H1 (cell line): ENCODE results near the gene SMIM7. TPM values are rescaled to one million over a fixed set of nuclear protein-coding genes. Genes with fewer than 3 reads are reported as not detected.

Source experiments
- CTCF ChIA-PET: fragments of 300-600 bp; sonication (Branson Sonifier 250); formaldehyde crosslinking; loops from one replicate; lab custom pipeline; 2021; ENCODE audit not compliant: partially characterized antibody; lab: Charles Lee
- POLR2A ChIA-PET: fragments of 300-600 bp; sonication (Branson Sonifier 250); formaldehyde crosslinking; loops from one replicate; lab custom pipeline; 2021; ENCODE audit warnings: inconsistent platforms; ENCODE audit not compliant: partially characterized antibody; lab: Charles Lee
- DNase-seq, 2 experiments: peaks; one replicate each; pipeline versions ENCODE4 v3.0.0 to v3.0.0-alpha.2; 2010 to 2022; ENCODE audit warnings: low spot score in 2 of 2, low read depth in 1 of 2, mixed read lengths in 1 of 2
- FAIRE-seq: peaks from 2 replicates; lab custom pipeline; 2011; peaks lifted over from hg19 to GRCh38; lab: Jason Lieb, UNC
- H2AFZ ChIP-seq: 2 replicates; pipeline ENCODE4 v1.8.1; 2012; ENCODE audit warnings: low read length, inconsistent platforms
- H2AK5ac ChIP-seq: 2 replicates; pipeline ENCODE4 v1.6.1; 2013; ENCODE audit warnings: low read depth, low read length
- H2BK120ac ChIP-seq: replicated peaks from 2 replicates; pipeline ENCODE3; 2013; ENCODE audit warnings: low read depth, low read length, inconsistent platforms
- H2BK12ac ChIP-seq: 2 replicates; pipeline ENCODE4 v1.6.1; 2013; ENCODE audit warnings: low read depth, low read length
- H2BK15ac ChIP-seq: 2 replicates; pipeline ENCODE4 v1.6.1; 2013; ENCODE audit warnings: low read length
- H2BK20ac ChIP-seq: 2 replicates; pipeline ENCODE4 v1.6.1; 2013; ENCODE audit warnings: low read length
- H2BK5ac ChIP-seq: 2 replicates; pipeline ENCODE4 v1.6.1; 2013; ENCODE audit warnings: low read depth, low read length
- H3K14ac ChIP-seq: 2 replicates; pipeline ENCODE4 v1.6.1; 2013; ENCODE audit warnings: inconsistent platforms; ENCODE audit not compliant: insufficient read length
- H3K18ac ChIP-seq: 2 replicates; pipeline ENCODE4 v1.6.1; 2013; ENCODE audit warnings: low read length; ENCODE audit errors: extremely low read depth
- H3K23ac ChIP-seq: 2 replicates; pipeline ENCODE4 v1.6.1; 2013; ENCODE audit warnings: inconsistent platforms; ENCODE audit not compliant: insufficient read length
- H3K23me2 ChIP-seq: 2 replicates; pipeline ENCODE4 v1.6.1; 2013; ENCODE audit warnings: low read depth, low read length
- H3K27ac ChIP-seq: 2 replicates; pipeline ENCODE4 v1.6.1; 2011; ENCODE audit warnings: low read depth, low read length, inconsistent platforms
- H3K27me3 ChIP-seq, 4 experiments: replicated peaks in 1 of 4; 1 replicate in 1 of 4; 2 replicates in 3 of 4; pipeline versions ENCODE4 v1.6.1 to v1.8.1; 2011 to 2013; ENCODE audit warnings: low read length in 3 of 4, mild to moderate bottlenecking in 3 of 4, inconsistent platforms in 2 of 4, mixed read lengths in 2 of 4, moderate library complexity in 1 of 4; ENCODE audit not compliant: control insufficient read depth in 3 of 4, insufficient read depth in 3 of 4; ENCODE audit errors: extremely low read depth in 1 of 4
- H3K36me3 ChIP-seq, 4 experiments: 2 replicates each; pipeline versions ENCODE4 v1.6.1 to v1.8.1; 2011 to 2013; ENCODE audit warnings: mild to moderate bottlenecking in 4 of 4, low read length in 3 of 4, moderate library complexity in 2 of 4, control low read depth in 1 of 4, inconsistent platforms in 1 of 4; ENCODE audit not compliant: insufficient read depth in 4 of 4, control insufficient read depth in 2 of 4
- H3K4ac ChIP-seq: replicated peaks from 2 replicates; pipeline ENCODE3; 2013; ENCODE audit warnings: low read length, low read depth, mixed read lengths, inconsistent platforms; ENCODE audit not compliant: insufficient read length
- H3K4me1 ChIP-seq, 4 experiments: replicated peaks in 1 of 4; 1 replicate in 1 of 4; 2 replicates in 3 of 4; pipeline versions ENCODE4 v1.6.1 to v1.8.1; 2011 to 2013; ENCODE audit warnings: low read length in 3 of 4, inconsistent platforms in 2 of 4, mixed read lengths in 1 of 4; ENCODE audit not compliant: insufficient read depth in 4 of 4, control insufficient read depth in 3 of 4
- H3K4me2 ChIP-seq, 2 experiments: 2 replicates each; pipeline versions ENCODE4 v1.6.1 to v1.8.1; 2011 to 2013; ENCODE audit warnings: low read depth in 2 of 2, low read length in 2 of 2, control low read depth in 1 of 2, inconsistent platforms in 1 of 2, mild to moderate bottlenecking in 1 of 2; ENCODE audit not compliant: insufficient read depth in 1 of 2
- H3K4me3 ChIP-seq, 4 experiments: fragments of 200-600, 300-600 bp in 1 of 4; sonication (generic), shearing (Covaris generic), sonication (Bioruptor Twin) in 1 of 4; 2 replicates each; pipeline versions ENCODE4 v1.5.1 to v1.8.1; 2011 to 2016; ENCODE audit warnings: low read length in 4 of 4, low read depth in 3 of 4, control low read depth in 2 of 4, inconsistent platforms in 2 of 4, mild to moderate bottlenecking in 2 of 4, mixed read lengths in 1 of 4, moderate library complexity in 1 of 4; ENCODE audit not compliant: insufficient read depth in 2 of 4; ENCODE audit errors: extremely low read depth in 1 of 4
- H3K56ac ChIP-seq: replicated peaks from 2 replicates; pipeline ENCODE3; 2013; ENCODE audit warnings: low read depth, mild to moderate bottlenecking, mixed read lengths, low read length, inconsistent platforms; ENCODE audit not compliant: insufficient read length
- H3K79me1 ChIP-seq: 2 replicates; pipeline ENCODE4 v1.6.1; 2013; ENCODE audit warnings: low read depth, low read length, control low read depth
- H3K79me2 ChIP-seq, 2 experiments: 2 replicates each; pipeline versions ENCODE4 v1.6.1 to v1.8.1; 2012 to 2013; ENCODE audit warnings: low read length in 2 of 2, mild to moderate bottlenecking in 2 of 2, inconsistent platforms in 1 of 2; ENCODE audit not compliant: insufficient read depth in 2 of 2, control insufficient read depth in 1 of 2
- H3K9ac ChIP-seq, 4 experiments: replicated peaks in 1 of 4; 1 replicate in 1 of 4; 2 replicates in 3 of 4; pipeline versions ENCODE4 v1.6.1 to v1.8.1; 2011 to 2013; ENCODE audit warnings: low read depth in 3 of 4, low read length in 3 of 4, control low read depth in 2 of 4, mild to moderate bottlenecking in 2 of 4, moderate library complexity in 2 of 4, inconsistent platforms in 1 of 4; ENCODE audit errors: extremely low read depth in 1 of 4
- H3K9me3 ChIP-seq, 2 experiments: 2 replicates each; pipeline versions ENCODE4 v1.6.1 to v1.8.1; 2012 to 2013; ENCODE audit warnings: mild to moderate bottlenecking in 2 of 2, moderate library complexity in 2 of 2, control low read depth in 1 of 2, inconsistent platforms in 1 of 2, low read depth in 1 of 2, low read length in 1 of 2, mixed read lengths in 1 of 2; ENCODE audit not compliant: insufficient read depth in 2 of 2
- H4K20me1 ChIP-seq, 2 experiments: replicated peaks in 1 of 2; 2 replicates each; pipeline versions ENCODE3 to v1.8.1; 2011 to 2013; ENCODE audit warnings: inconsistent platforms in 2 of 2, low read length in 2 of 2, mild to moderate bottlenecking in 1 of 2; ENCODE audit not compliant: insufficient read depth in 2 of 2, control insufficient read depth in 1 of 2
- H4K5ac ChIP-seq: 2 replicates; pipeline ENCODE4 v1.6.1; 2013; ENCODE audit warnings: low read length, low read depth, mixed read lengths, inconsistent platforms; ENCODE audit not compliant: insufficient read length
- H4K8ac ChIP-seq: 2 replicates; pipeline ENCODE4 v1.8.0; 2013; ENCODE audit warnings: mild to moderate bottlenecking, moderate library complexity, low read length, inconsistent platforms; ENCODE audit not compliant: insufficient read depth; ENCODE audit errors: extremely low read depth
- H4K91ac ChIP-seq: replicated peaks from 2 replicates; pipeline ENCODE3; 2013; ENCODE audit warnings: low read length, mixed read lengths, inconsistent platforms; ENCODE audit not compliant: insufficient read length
- ASH2L ChIP-seq: fragments of 200-600, 300-600 bp; sonication (generic); IDR thresholded peaks from one replicate; pipeline ENCODE4 v1.7.1; 2017; ENCODE audit warnings: low read length
- EP300 ChIP-seq, 2 experiments: IDR thresholded peaks; 1 replicate in 1 of 2; 2 replicates in 1 of 2; pipeline ENCODE4 v1.6.1; 2011 to 2012; ENCODE audit warnings: low read depth in 2 of 2, low read length in 2 of 2, mild to moderate bottlenecking in 2 of 2, borderline replicate concordance in 1 of 2, inconsistent platforms in 1 of 2, moderate library complexity in 1 of 2
- FOSL1 ChIP-seq: IDR thresholded peaks from 2 replicates; pipeline ENCODE4 v1.6.1; 2011; ENCODE audit warnings: mild to moderate bottlenecking, low read depth, low read length, moderate library complexity; ENCODE audit not compliant: insufficient read depth
- HDAC2 ChIP-seq, 2 experiments: fragments of 300-600 bp in 1 of 2; sonication (generic) in 1 of 2; IDR thresholded peaks; 2 replicates each; pipeline ENCODE4 v1.6.1; 2011 to 2012; ENCODE audit warnings: low read depth in 2 of 2, low read length in 2 of 2, mild to moderate bottlenecking in 2 of 2, moderate library complexity in 2 of 2, borderline replicate concordance in 1 of 2, inconsistent platforms in 1 of 2
- HDAC6 ChIP-seq: IDR thresholded peaks from one replicate; pipeline ENCODE4 v1.7.1; 2012; ENCODE audit warnings: low read depth, mild to moderate bottlenecking, inconsistent platforms, low read length, moderate library complexity
- JUN ChIP-seq: IDR thresholded peaks from 2 replicates; pipeline ENCODE4 v1.6.1; 2011; ENCODE audit warnings: low read depth, mild to moderate bottlenecking, improper control_type of control experiment, low read length
- MAFK ChIP-seq: IDR thresholded peaks from 2 replicates; pipeline ENCODE4 v1.6.1; 2012; ENCODE audit warnings: low read depth, mild to moderate bottlenecking, improper control_type of control experiment, low read length
- SP1 ChIP-seq: IDR thresholded peaks from 2 replicates; pipeline ENCODE4 v1.6.1; 2011; ENCODE audit warnings: low read depth, low read length
- YY1 ChIP-seq: IDR thresholded peaks from 2 replicates; pipeline ENCODE4 v1.6.1; 2011; ENCODE audit warnings: low read depth, mild to moderate bottlenecking, low read length
- ZNF274 ChIP-seq: IDR thresholded peaks from 2 replicates; pipeline ENCODE4 v1.7.0; 2012; ENCODE audit warnings: low read length, borderline replicate concordance; ENCODE audit errors: extremely low read depth
- WGBS, 2 experiments: shearing (Covaris generic) in 1 of 2; methylation state at CpG; one replicate each; pipeline versions ENCODE4 v1.1.6 to v1.1.7; 2013 to 2015; ENCODE audit warnings: low lambda C conversion rate in 2 of 2, mixed read lengths in 2 of 2, inconsistent platforms in 1 of 2, low coverage in 1 of 2, missing lambda C conversion rate in 1 of 2; ENCODE audit not compliant: insufficient replicate concordance in 2 of 2, insufficient coverage in 1 of 2, insufficient read length in 1 of 2; ENCODE audit errors: extremely low coverage in 1 of 2, missing lambda C conversion rate in 1 of 2; 5-methylcytosine and 5-hydroxymethylcytosine counted together
- polyA plus RNA-seq, 7 experiments: library from polyadenylated mRNA; depleted of rRNA in 3 of 7; stranded (reverse) in 5 of 7; unstranded in 2 of 7; fragments of >200 nt in 5 of 7; fragments of 200-250 nt in 2 of 7; gene quantifications; 1 replicate in 5 of 7; 2 replicates in 1 of 7; 4 replicates in 1 of 7; pipeline versions ENCODE4 v1.2.1 to v1.2.3, GENCODE V29; 2011 to 2013; ENCODE audit warnings: missing spikeins in 2 of 7, mixed read lengths in 2 of 7
- total RNA-seq: library from RNA; stranded (reverse); fragmentation: NEBNext Ultra II Directional; extraction: Animal tissue kit (Norgen Biotek cat#: 25700); gene quantifications from 2 replicates; pipeline ENCODE4 v1.2.1, GENCODE V29; 2021
- TF ChIP-seq, protein P1 (sequence below): IDR thresholded peaks from 2 replicates; pipeline ENCODE4 v1.6.1; 2011; ENCODE audit warnings: low read length, improper control_type of control experiment

SMIM7 gene
- total and polyA plus RNA-seq, 2 of the 8 experiments (the other 6 are each of a cell fraction or from before 2014, with no cell fraction given) = 55.5 to 67.5 TPM

DNA sequence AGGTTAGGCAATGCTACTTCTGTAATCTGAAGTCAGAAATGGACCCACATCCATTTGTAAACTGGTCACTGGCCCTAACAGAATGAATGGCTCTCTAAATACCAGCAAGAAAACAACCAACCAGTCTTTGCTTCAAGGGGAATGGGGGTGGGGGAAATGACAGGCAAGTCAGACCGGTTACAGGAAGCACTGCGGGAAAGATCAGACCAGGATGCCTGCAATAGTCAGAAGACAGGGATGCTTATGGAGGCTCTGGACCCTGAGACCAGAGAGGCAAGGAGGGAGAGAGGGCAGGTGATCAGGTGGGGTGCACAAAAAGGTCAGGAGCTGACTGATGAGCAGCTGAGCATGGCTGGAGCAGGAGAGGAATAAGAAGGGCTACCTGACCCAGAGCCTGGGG lies 45.0 kb downstream of the SMIM7 start:
- H3K4me1 ChIP-seq = peaks cover 0 to 7% (median 3%) of the 10 kb centered on the region in 4 experiments; a peak in 4 of 7 replicates
- peaks cover 63% of the 10 kb centered on the region for H3K79me1 ChIP-seq
- H2BK5ac ChIP-seq = no peak overlapping the region
- no peak overlapping the region for H3K14ac ChIP-seq
- no peak overlapping the region for H2BK12ac ChIP-seq
- peaks cover 38 to 57% of the 10 kb centered on the region in 2 experiments for H4K20me1 ChIP-seq
- H2AK5ac ChIP-seq = no peak overlapping the region
- no peak overlapping the region for H2BK15ac ChIP-seq
- H3K56ac ChIP-seq = no peak overlapping the region
- H3K18ac ChIP-seq = no peak overlapping the region
- CTCF ChIA-PET = interaction anchor here (1.1 to 3.4 kb wide), 2 partner anchors 31 to 232 kb away, joined by 3 to 12 read pairs; no protein-coding TSS in a partner anchor
- H3K4me2 ChIP-seq = peak overlapping the region; percentile 14 to 39; a peak in 2 of 4 replicates
- H3K36me3 ChIP-seq = no peaks in the 10 kb centered on the region
- no peak overlapping the region for H2BK120ac ChIP-seq
- H2AFZ ChIP-seq = no peak overlapping the region
- H3K23ac ChIP-seq = no peak overlapping the region
- no peak overlapping the region for H4K8ac ChIP-seq
- no peaks in the 10 kb centered on the region for H3K27me3 ChIP-seq
- no peak overlapping the region for H3K4me3 ChIP-seq
- no peak overlapping the region; a peak in 1 of 7 replicates for H3K9ac ChIP-seq
- 75% methylated on average over 2 of the region's 2 CpGs; no CpG with 5 or more reads in 1 of the 2 experiments for WGBS, 2 experiments
- H4K5ac ChIP-seq = no peak overlapping the region
- H3K4ac ChIP-seq = no peak overlapping the region
- POLR2A ChIA-PET = interaction anchor here (1.7 kb wide), 1 partner anchor 10 kb away, joined by 4 read pairs; no protein-coding TSS in a partner anchor
- no peak overlapping the region for H3K27ac ChIP-seq
- peaks cover 14 to 96% of the 10 kb centered on the region in 2 experiments for H3K79me2 ChIP-seq
- no peaks in the 10 kb centered on the region for H3K9me3 ChIP-seq
- H2BK20ac ChIP-seq = no peak overlapping the region
- TF ChIP-seq HDAC6 = no peak
- no peak for TF ChIP-seq MAFK
- TF ChIP-seq ASH2L = no peak
- TF ChIP-seq YY1 = no peak
- TF ChIP-seq ZNF274 = no peak
- no peak for TF ChIP-seq EP300 (IDR thresholded peaks at IDR 0.05; ENCODE audit: borderline replicate concordance in 1 of 2, low read depth in 2 of 2, low read length in 2 of 2)
- no peak for TF ChIP-seq FOSL1
- TF ChIP-seq SP1 = no peak
- TF ChIP-seq JUN = no peak
- TF ChIP-seq, protein P1, sequence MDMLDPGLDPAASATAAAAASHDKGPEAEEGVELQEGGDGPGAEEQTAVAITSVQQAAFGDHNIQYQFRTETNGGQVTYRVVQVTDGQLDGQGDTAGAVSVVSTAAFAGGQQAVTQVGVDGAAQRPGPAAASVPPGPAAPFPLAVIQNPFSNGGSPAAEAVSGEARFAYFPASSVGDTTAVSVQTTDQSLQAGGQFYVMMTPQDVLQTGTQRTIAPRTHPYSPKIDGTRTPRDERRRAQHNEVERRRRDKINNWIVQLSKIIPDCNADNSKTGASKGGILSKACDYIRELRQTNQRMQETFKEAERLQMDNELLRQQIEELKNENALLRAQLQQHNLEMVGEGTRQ = no peak
- TF ChIP-seq HDAC2 (IDR thresholded peaks at IDR 0.05; ENCODE audit: borderline replicate concordance in 1 of 2, low read depth in 2 of 2, low read length in 2 of 2) = no peak
- H4K91ac ChIP-seq = no peak overlapping the region
- no peaks in the 10 kb centered on the region for H3K23me2 ChIP-seq
- no peak for DNase-seq
- FAIRE-seq = no peak
